Thoracic aorta endothelial cell (primary cell): Measurements from ENCODE around the gene AEBP2. TPM values are rescaled to one million over a fixed set of nuclear protein-coding genes. Genes with fewer than 3 reads are reported as not detected.

Source experiments
- small RNA-seq: library from RNA; depleted of rRNA; stranded (forward); fragments of <200 nt; gene quantifications from one replicate; pipeline ENCODE3, GENCODE V24; 2012
- total RNA-seq: library from RNA; depleted of rRNA; stranded (reverse); fragments of >200 nt; gene quantifications from 2 replicates; pipeline ENCODE4 v1.2.3, GENCODE V29; 2012

Gene AEBP2, protein sequence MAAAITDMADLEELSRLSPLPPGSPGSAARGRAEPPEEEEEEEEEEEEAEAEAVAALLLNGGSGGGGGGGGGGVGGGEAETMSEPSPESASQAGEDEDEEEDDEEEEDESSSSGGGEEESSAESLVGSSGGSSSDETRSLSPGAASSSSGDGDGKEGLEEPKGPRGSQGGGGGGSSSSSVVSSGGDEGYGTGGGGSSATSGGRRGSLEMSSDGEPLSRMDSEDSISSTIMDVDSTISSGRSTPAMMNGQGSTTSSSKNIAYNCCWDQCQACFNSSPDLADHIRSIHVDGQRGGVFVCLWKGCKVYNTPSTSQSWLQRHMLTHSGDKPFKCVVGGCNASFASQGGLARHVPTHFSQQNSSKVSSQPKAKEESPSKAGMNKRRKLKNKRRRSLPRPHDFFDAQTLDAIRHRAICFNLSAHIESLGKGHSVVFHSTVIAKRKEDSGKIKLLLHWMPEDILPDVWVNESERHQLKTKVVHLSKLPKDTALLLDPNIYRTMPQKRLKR
- total RNA-seq, result 26.5 and 27.6 TPM in 2 replicates

DNA sequence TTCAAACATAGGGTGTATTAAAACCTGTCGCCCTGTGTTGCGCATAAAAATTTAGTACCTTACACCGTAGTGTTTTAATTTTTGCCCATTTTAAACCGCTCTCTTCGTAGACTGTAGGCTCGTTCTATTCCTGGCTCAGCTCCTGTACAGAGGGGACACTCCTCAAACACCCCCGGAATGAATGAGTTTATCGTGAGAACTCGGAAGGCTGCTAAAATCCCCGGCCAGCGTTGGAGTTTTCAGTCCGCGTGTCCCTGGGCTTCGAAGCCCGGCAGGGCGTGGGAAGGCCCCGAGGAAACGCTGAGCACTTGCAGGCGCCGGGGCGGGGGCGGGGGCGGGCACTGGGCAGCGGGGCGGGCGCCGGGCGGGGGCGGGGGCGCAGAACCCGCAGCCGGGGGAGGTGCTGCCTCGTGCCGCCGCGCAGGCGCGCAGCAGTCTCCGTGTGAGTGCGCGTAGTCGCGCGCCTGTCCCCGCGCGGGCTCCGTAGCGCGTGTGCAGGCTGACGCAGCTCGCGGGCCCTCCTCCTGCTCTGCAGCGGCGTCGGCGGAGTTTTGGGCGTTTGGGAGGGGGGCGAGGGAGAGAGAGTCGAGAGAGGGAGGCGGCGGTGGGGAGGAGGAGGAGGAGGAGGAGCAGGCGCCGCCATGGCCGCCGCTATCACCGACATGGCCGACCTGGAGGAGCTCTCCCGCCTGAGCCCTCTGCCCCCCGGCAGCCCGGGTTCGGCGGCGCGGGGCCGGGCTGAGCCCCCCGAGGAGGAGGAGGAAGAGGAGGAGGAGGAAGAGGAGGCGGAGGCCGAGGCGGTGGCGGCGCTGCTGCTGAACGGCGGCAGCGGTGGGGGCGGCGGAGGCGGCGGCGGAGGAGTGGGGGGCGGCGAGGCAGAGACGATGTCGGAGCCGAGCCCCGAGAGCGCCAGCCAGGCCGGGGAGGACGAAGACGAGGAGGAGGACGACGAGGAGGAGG, at the start of gene AEBP2:
Gene AEBP2, plus strand, starts transcription at position 434 of the 960 bp plus-strand sequence. Its CDS starts 208 bp downstream, at position 642.

Small RNA genes within 50 kb of the gene (small RNA-seq; reads per million reads assigned to genes)
- not detected for gene AC091805.2
- gene RNU6-254P, result not detected
